Stimulated activated CD4-positive, alpha-beta T cell treated with anti-CD3 and anti-CD28 coated beads, Interleukin-1b, Interleukin-23, amount 100 ng/mL, for 48 hours (primary cell): ENCODE measurements around the gene NKD1.
"Not testable (repeated sequence)": the region's sequence is repeated elsewhere in the genome, so short reads cannot be mapped to it uniquely, and the experiment has no call there.

ENCODE experiments used
- DNase-seq: peaks from one replicate; pipeline ENCODE4 v3.0.0-alpha.2; 2020

Gene NKD1

DNA sequence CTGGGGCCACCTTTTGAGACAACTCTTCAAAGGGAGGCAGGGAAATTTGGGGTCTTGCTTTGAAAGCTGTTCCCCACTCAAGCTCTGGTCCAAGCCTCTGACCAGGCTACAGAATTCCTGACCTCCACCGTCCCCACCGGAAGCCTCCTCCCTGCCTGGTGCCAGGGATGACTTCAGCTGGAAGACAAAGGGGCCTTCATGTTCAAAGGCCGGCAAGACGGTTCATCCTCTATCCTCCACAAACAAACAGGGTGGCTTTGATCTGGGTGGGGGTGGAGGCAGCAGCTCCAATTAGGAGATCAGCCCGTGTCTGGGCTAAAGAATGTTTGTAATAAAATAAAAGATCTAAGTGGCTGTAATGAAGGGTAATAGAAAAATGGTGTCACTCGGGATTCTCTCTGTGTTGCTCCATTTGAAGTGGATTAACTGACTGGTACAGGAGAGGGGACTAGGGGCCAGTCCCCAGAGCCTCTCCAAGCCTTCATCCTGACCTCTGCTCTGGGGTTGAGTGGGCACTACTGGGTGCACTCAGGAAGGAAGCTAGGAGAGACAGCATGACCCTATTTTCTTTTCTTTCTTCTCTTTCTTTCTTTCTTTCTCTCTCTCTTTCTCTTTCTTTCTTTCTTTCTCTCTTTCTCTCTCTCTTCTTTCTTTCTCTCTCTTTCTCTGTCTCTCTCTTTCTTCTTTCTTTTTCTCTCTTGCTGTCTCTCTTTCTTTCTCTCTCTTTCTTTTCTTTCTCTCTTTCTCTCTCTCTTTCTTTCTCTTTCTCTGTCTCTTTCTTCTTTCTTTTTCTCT is 27.5 kb upstream of the NKD1 start:
- no peak for DNase-seq

DNA sequence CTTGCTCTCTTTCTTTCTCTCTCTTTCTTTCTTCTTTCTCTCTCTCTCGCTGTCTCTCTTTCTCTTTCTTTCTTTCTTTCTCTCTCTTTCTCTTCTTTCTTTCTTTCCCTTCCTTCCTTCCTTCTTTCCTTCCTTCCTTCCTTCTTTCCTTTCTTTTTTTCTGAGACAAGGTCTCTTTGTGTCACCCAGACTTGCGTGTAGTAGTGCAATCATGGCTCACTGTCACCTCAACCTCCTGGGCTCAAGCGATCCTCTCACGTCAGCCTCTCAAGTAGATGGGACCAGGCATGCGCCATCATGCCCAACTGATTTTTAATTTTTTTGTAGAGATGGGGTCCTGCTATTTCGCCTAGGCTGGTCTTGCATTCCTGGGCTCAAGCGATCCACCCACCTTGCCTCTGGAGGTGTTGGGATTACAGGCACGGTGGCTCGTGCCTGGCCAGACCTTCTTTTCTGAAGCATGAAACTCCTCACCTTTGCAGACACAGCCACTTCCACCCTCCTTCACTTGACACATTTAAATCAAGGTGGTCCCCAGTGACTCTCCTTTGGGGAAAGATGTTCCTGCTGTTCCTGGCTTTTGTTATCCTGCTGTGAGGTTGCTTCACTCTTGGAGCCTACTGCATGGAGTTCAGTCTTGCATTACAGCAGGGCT is 26.8 kb upstream of the NKD1 start:
- DNase-seq: no peak

GRCh38 chr16:50522324-50522723 is 25.9 kb upstream of the NKD1 start:
- no peak for DNase-seq

- DNase-seq: no peak
Measured at GRCh38 chr16:50523710-50524109, 24.5 kb upstream of the NKD1 start.

DNA sequence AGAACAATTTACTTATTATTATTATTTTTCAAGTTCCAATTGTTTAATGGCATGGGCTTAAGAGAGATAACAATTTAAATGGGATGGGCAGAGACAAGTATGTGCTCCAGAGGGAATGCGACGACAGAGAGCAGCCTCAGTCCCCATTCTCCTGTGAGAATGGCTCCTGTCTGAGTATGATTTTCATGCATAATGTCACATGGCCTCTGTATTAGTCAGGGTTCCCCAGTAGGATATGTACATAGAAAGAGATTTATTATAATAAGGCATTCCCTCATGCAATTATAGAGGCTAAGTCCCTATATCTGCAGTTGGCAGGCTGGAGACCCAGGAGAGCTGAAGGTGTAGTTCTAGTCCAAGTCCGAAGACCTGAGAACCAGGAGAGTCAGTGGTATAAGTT is 22.9 kb upstream of the NKD1 start:
- no peak for DNase-seq

DNA sequence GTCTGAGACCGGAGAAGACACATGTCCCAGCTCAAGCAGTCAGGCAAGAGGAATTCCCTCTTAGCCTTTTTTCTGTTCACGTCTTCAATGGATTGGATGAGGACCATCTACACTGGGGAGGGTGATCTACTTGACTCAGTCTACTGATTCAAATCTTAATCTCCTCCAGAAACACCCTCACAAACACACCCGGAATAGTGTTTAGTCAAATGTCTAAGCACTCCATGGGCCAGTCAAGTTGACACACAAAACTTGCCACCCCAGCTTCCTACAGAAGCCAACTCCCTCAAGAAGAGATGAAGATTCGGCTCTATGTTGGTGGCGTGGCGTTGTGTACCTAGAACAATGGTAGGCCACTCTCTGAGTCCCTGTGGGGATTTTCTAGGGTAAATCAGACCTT is 22.5 kb upstream of the NKD1 start:
- DNase-seq: no peak

DNA sequence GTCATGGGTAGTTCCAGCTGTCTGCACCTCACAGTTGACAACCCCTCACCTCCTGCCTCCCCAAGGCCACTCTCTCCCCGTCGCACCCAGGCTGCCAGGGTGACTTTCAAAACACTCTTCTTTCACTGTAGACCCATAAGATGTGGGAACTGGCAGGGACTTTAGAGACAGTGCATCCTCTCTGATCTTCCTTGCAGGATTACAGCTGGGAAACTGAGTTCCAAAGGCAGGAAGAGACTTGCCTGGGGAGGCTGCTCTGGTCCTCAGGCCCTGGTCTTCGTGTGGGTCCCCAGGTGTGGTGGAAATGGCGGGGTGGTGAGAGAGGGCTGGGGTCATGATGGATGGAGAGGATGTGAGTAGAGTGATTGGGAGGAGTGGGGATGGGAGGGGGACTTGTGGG is 21.9 kb upstream of the NKD1 start:
- no peak for DNase-seq

- DNase-seq: no peak
Measured at GRCh38 chr16:50526796-50527195, 21.4 kb upstream of the NKD1 start.

DNA sequence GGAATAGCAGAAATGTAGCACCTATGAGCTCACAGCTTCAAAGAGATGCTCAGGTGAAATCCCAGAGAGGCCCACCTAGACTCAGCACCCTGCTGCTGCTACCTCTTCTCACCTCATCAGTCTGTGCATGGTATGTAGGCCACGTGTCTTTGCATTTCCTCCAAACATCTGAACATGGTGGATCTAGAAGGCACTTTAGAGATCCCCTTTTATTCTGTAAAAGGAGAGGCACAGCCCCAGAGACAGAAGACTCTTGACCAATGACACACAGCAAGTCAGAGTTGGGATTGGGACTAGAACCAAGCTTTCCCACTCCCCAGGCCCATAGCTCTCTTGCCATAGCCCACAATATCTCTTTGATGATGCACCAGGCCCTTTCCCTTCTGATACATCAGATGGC is 19.4 kb upstream of the NKD1 start:
- DNase-seq: no peak

GRCh38 chr16:50529334-50529733 is 18.9 kb upstream of the NKD1 start:
- no peak for DNase-seq

DNA sequence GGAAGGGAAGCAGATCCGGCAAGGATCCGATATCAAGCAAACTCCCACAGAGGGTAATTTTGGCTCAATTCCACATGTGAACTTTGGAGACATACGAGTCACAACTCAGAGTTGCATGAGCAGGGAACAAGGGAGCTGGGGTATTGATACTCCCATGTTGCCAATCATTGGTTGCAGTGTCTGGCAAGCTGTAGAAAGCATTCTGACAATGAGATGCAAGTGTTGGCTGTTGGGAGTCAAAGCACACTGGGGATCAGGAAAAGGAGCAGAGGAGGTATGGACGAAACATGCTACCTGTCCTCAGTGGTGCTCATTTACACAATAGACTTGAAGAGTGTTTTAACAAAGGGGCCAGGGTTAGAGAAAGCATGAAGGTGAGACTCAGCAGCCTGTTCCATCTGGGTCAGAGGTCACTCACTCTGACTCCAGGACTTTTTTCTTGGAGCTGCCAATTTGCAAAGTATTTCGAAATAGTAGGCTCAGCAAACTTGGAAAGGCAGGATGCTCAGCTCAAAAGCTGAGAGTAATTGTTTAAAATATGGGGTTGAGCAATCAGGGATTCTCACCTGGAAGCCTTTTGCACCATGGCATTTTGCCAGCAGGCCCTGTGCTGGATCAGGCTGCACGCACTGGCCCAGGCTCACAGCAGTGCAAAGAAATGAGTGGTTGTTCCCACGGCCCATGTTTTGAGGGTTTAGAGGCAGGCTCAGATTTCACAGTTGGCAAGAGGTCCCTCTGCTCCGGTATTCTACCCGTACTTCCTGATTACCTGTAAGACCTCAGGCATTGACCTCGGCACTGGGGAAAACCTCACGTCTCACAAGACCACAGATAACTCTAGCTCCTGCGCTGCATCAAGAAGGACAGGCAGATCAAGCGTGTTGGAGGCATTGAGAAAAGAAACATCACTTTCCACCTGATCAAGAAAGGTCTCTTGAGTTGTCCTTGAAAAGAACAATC is 17.6 kb upstream of the NKD1 start:
- no peak for DNase-seq

GRCh38 chr16:50531359-50531758 is 16.8 kb upstream of the NKD1 start:
- DNase-seq: no peak

GRCh38 chr16:50531901-50532300 is 16.3 kb upstream of the NKD1 start:
- DNase-seq: no peak

GRCh38 chr16:50532576-50532975 is 15.6 kb upstream of the NKD1 start:
- DNase-seq: no peak

DNA sequence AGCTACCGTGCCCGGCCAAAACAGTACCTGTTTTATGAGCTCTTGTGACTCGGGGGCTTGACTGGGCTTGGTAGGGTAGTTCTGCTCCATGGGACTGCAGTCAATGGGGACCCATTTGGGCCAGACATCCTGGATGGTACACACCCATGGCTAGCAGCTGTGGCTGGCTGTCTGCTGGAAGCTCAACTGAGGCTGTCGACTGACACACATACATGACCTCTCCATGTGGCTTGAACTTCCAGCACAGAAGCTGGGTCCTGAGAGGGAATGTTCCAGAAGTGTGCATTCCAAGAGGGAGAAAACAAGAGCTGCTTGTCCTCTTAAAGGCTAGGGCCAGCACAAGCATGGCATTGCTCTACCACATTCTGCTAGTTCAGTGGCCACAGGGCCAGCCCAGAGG is 14.9 kb upstream of the NKD1 start:
- DNase-seq: no peak

- no peak for DNase-seq
Measured at GRCh38 chr16:50534091-50534490, 14.1 kb upstream of the NKD1 start.

- no peak for DNase-seq
Measured at GRCh38 chr16:50534556-50534955, 13.6 kb upstream of the NKD1 start.

DNA sequence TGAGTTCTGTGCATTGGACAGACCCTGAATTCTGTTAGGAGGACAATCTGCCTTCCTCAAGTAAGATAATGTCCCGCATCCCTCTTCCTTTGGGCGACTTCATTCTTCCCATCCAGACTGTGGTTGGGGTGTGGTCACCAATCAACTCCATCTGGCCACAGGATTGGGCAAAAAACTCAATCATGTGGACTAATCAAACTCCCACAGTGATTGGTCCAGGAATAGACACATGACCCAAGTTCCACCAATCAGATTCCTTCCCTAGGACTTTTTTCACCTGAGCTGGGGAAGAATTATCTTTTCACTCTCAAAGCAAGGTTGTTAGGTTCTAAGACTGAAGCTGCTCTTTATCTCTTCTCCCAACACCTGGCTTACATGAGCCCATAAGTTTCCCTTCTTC is 13.2 kb upstream of the NKD1 start:
- no peak for DNase-seq

- no peak for DNase-seq
Measured at GRCh38 chr16:50535506-50536257, 12.5 kb upstream of the NKD1 start.

GRCh38 chr16:50536258-50536645 is 11.9 kb upstream of the NKD1 start:
- not testable (repeated sequence) for DNase-seq

GRCh38 chr16:50537533-50538290 is 10.5 kb upstream of the NKD1 start:
- DNase-seq: no peak

GRCh38 chr16:50538411-50539052 is 9.7 kb upstream of the NKD1 start:
- DNase-seq: no peak
